GM06990 (cell line): ENCODE data around the gene PGLYRP3.
"Not testable (repeated sequence)": the region's sequence is repeated elsewhere in the genome, so short reads cannot be mapped to it uniquely, and the experiment has no call there.

Experiments used
- DNase-seq: peaks from one replicate; pipeline ENCODE4 v3.0.0-alpha.2; 2011; ENCODE audit not compliant: insufficient read length; ENCODE audit errors: extremely low read depth
- H3K27me3 ChIP-seq: replicated peaks from 2 replicates; pipeline ENCODE4 v1.6.0; 2011; ENCODE audit warnings: low read length; ENCODE audit not compliant: control insufficient read depth, insufficient read depth
- H3K36me3 ChIP-seq: 2 replicates; pipeline ENCODE4 v1.5.1; 2011; ENCODE audit warnings: low read length; ENCODE audit not compliant: control insufficient read depth, insufficient read depth
- H3K4me3 ChIP-seq: replicated peaks from 2 replicates; pipeline ENCODE4 v1.5.1; 2011; ENCODE audit warnings: low read depth, mild to moderate bottlenecking, control low read depth, low read length
- CTCF ChIP-seq: IDR thresholded peaks from 2 replicates; pipeline ENCODE4 v1.5.1; 2011; ENCODE audit warnings: low read length, control low read depth, mild to moderate bottlenecking, inconsistent platforms; ENCODE audit not compliant: insufficient read depth, poor library complexity, severe bottlenecking

The PGLYRP3 gene

GRCh38 chr1:153350321-153350957 is 37.7 kb upstream of the PGLYRP3 start:
- no peaks in the 10 kb centered on the region for H3K27me3 ChIP-seq
- no peak for TF ChIP-seq CTCF

GRCh38 chr1:153349363-153350320 is 36.9 kb upstream of the PGLYRP3 start:
- DNase-seq = no peak
- Histone ChIP-seq H3K36me3 (no peaks in the 10 kb centered on the region), H3K27me3 (no peaks in the 10 kb centered on the region), H3K4me3 (no peak overlapping the region)
- TF ChIP-seq CTCF = no peak

More at GRCh38 chr1:153350321-153350957, 37.7 kb upstream of the PGLYRP3 start:
- Histone ChIP-seq H3K36me3 (no peaks in the 10 kb centered on the region), H3K4me3 (no peak overlapping the region)
- DNase-seq = no peak

GRCh38 chr1:153348511-153349362 is 36.0 kb upstream of the PGLYRP3 start, which contains the start of gene PGLYRP4:
Gene PGLYRP4 (minus strand): TSS chr1:153348841. CDS start chr1:153347932, 909 bp downstream.
- Histone ChIP-seq H3K27me3 (no peaks in the 10 kb centered on the region), H3K36me3 (no peaks in the 10 kb centered on the region), H3K4me3 (no peak within 1 kb of the TSS)
- no peak for DNase-seq
- no peak for TF ChIP-seq CTCF

- no peaks in the 10 kb centered on the region for H3K36me3 ChIP-seq
- DNase-seq = no peak
- no peak for TF ChIP-seq CTCF
- H3K4me3 ChIP-seq = no peak overlapping the region
- no peaks in the 10 kb centered on the region for H3K27me3 ChIP-seq
Observed at GRCh38 chr1:153347856-153348255, 35.1 kb upstream of the PGLYRP3 start.

- not testable (repeated sequence) for DNase-seq, H3K4me3 ChIP-seq, H3K27me3 ChIP-seq, H3K36me3 ChIP-seq
Observed at GRCh38 chr1:153347049-153347448, 34.3 kb upstream of the PGLYRP3 start.
